K562 (cell line): ENCODE data around the gene BFSP2.

Experiments
- AFF1 ChIP-seq, 2 experiments: fragments of 450-650 bp; IDR thresholded peaks; 2 replicates each; pipeline ENCODE4 v1.6.1; 2018; ENCODE audit warnings: mild to moderate bottlenecking in 2 of 2, low read depth in 1 of 2; ENCODE audit not compliant: partially characterized antibody in 2 of 2
- CEBPG ChIP-seq, 3 experiments: fragments of 200-800 bp in 1 of 3; sonication (Bioruptor generic) in 1 of 3; sonication (generic) in 1 of 3; formaldehyde crosslinking in 1 of 3; IDR thresholded peaks in 2 of 3; conservative IDR thresholded peaks in 1 of 3; 2 replicates each; pipeline versions ENCODE4 v1.6.1 to v1.8.0; 2016 to 2022; ENCODE audit warnings: missing compliant biosample characterization in 2 of 3, missing genetic modification characterization in 2 of 3, mild to moderate bottlenecking in 1 of 3, missing genetic modification reagents in 1 of 3
- CTCF ChIP-seq, 3 experiments: IDR thresholded peaks in 2 of 3; conservative IDR thresholded peaks in 1 of 3; 2 replicates each; pipeline ENCODE4 v1.5.1; 2011 to 2012; ENCODE audit warnings: low read length in 3 of 3, mild to moderate bottlenecking in 3 of 3, control low read depth in 2 of 3, improper control_type of control experiment in 1 of 3, inconsistent platforms in 1 of 3, low read depth in 1 of 3, mixed read lengths in 1 of 3, moderate library complexity in 1 of 3; ENCODE audit not compliant: insufficient read depth in 2 of 3
- EP300 ChIP-seq: IDR thresholded peaks from 2 replicates; pipeline ENCODE4 v1.6.1; 2012; ENCODE audit warnings: low read length, improper control_type of control experiment
- EZH2 ChIP-seq: IDR thresholded peaks from 2 replicates; pipeline ENCODE4 v1.6.1; 2012; ENCODE audit warnings: low read depth, mild to moderate bottlenecking, inconsistent platforms, low read length, borderline replicate concordance
- GATAD2A ChIP-seq: fragments of 450-650 bp; IDR thresholded peaks from 2 replicates; pipeline ENCODE4 v1.6.1; 2017
- HMG20A ChIP-seq: fragments of 450-650 bp; formaldehyde crosslinking; conservative IDR thresholded peaks from 2 replicates; pipeline ENCODE4 v1.4.0; 2020; ENCODE audit warnings: mild to moderate bottlenecking, mixed read lengths
- POLR2H ChIP-seq: IDR thresholded peaks from 2 replicates; pipeline ENCODE4 v1.6.1; 2016; ENCODE audit warnings: missing genetic modification characterization, low read depth, mild to moderate bottlenecking, control low read depth, missing compliant biosample characterization, moderate library complexity
- SIRT6 ChIP-seq: IDR thresholded peaks from one replicate; pipeline ENCODE4 v1.6.1; 2012; ENCODE audit warnings: low read depth, mild to moderate bottlenecking, control low read depth, inconsistent platforms, low read length, moderate library complexity
- STAT5B ChIP-seq: fragments of 250-450 bp; sonication (Bioruptor Pico); IDR thresholded peaks from 2 replicates; pipeline ENCODE4 v1.8.0; 2021; ENCODE audit warnings: mild to moderate bottlenecking, inconsistent platforms
- ZBTB33 ChIP-seq: sonication (generic); formaldehyde crosslinking; IDR thresholded peaks from 2 replicates; pipeline ENCODE4 v1.8.1; 2023; ENCODE audit warnings: mild to moderate bottlenecking, missing genetic modification reagents
- ZFP30 ChIP-seq: fragments of 250-450 bp; sonication (Bioruptor Pico); IDR thresholded peaks from 2 replicates; pipeline ENCODE4 v1.8.0; 2022; ENCODE audit warnings: moderate library complexity, mild to moderate bottlenecking, inconsistent platforms, borderline replicate concordance

GRCh38 chr3:133487204-133487603 is 87.3 kb downstream of the BFSP2 start:
- no peak for TF ChIP-seq STAT5B (CRISPR knock-in tag)
- TF ChIP-seq AFF1 (IDR thresholded peaks at IDR 0.05; ENCODE audit: low read depth in 1 of 2, partially characterized antibody in 2 of 2) = no peak
- TF ChIP-seq HMG20A (CRISPR knock-in tag) = no peak
- no peak for TF ChIP-seq ZBTB33 (CRISPR knock-in tag)
- no peak for TF ChIP-seq EZH2
- TF ChIP-seq CEBPG (CRISPR knock-in tag; IDR thresholded peaks at IDR 0.05) = no peak
- no peak for TF ChIP-seq CEBPG (tag; conservative IDR thresholded peaks at IDR 0.05 in 1 of 2, IDR thresholded peaks at IDR 0.05 in 1 of 2)
- no peak for TF ChIP-seq GATAD2A
- TF ChIP-seq POLR2H (tag) = no peak
- no peak for TF ChIP-seq SIRT6
- no peak for TF ChIP-seq ZFP30 (CRISPR knock-in tag)
- no peak for TF ChIP-seq CTCF (IDR thresholded peaks at IDR 0.05 in 2 of 3, conservative IDR thresholded peaks at IDR 0.05 in 1 of 3; ENCODE audit: insufficient read depth in 2 of 3, low read depth in 1 of 3, low read length in 3 of 3)
- no peak for TF ChIP-seq EP300
